Cardiac muscle cell (in vitro differentiated cells and primary cell): ENCODE results near the gene SERPINI1. TPM values are rescaled to one million over a fixed set of nuclear protein-coding genes. Genes with fewer than 3 reads are reported as not detected.
A peak's percentile ranks its signal among the peaks of the same experiment; 100 is the strongest.

Source experiments
- DNase-seq, 2 donors: peaks; one replicate each; pipeline versions ENCODE4 v3.0.0 to v3.0.0-alpha.2; 2010 to 2017; ENCODE audit warnings: low read depth in 1 of 2, low spot score in 1 of 2
- H3K27ac ChIP-seq: fragments of 200-600 bp; sonication (generic); 2 replicates; pipeline ENCODE4 v1.5.1; 2016
- H3K27me3 ChIP-seq: fragments of 200-600 bp; sonication (generic); 2 replicates; pipeline ENCODE4 v1.6.0; 2016; ENCODE audit warnings: control low read depth
- H3K36me3 ChIP-seq: fragments of 200-600 bp; sonication (generic); 2 replicates; pipeline ENCODE4 v1.5.1; 2016; ENCODE audit warnings: control low read depth
- H3K4me1 ChIP-seq: fragments of 200-600 bp; sonication (generic); 2 replicates; pipeline ENCODE4 v1.8.1; 2017; ENCODE audit warnings: low read depth, mild to moderate bottlenecking, mixed run types
- H3K4me3 ChIP-seq: fragments of 200-600 bp; sonication (generic); 2 replicates; pipeline ENCODE4 v1.5.1; 2016; ENCODE audit warnings: mild to moderate bottlenecking
- H3K9me3 ChIP-seq: fragments of 200-600 bp; sonication (generic); 2 replicates; pipeline ENCODE4 v1.5.1; 2017; ENCODE audit warnings: low read depth, mild to moderate bottlenecking, control low read depth
- CTCF ChIP-seq: IDR thresholded peaks from 2 replicates; pipeline ENCODE4 v1.5.1; 2012; ENCODE audit warnings: low read depth, mild to moderate bottlenecking, low read length
- polyA plus RNA-seq: library from polyadenylated mRNA; unstranded; fragments of >200 nt; fragmentation: Nextera tagmentation; extraction: Ambion mirVana; gene quantifications from 2 replicates; pipeline ENCODE4 v1.2.1, GENCODE V29; 2016
- total RNA-seq: library from RNA; depleted of rRNA; stranded (reverse); fragments of >200 nt; gene quantifications from 2 replicates; pipeline ENCODE4 v1.2.3, GENCODE V29; 2016

Gene SERPINI1
- total and polyA plus RNA-seq, 2 experiments from 2014 or later = 23.9 to 117 TPM

GRCh38 chr3:167714871-167715270 is 20.6 kb upstream of the SERPINI1 start:
- TF ChIP-seq CTCF = no peak
- peaks cover 16% of the 10 kb centered on the region for H3K36me3 ChIP-seq
- H3K4me3 ChIP-seq = no peak overlapping the region
- H3K27me3 ChIP-seq = no peaks in the 10 kb centered on the region
- DNase-seq = no peak
- no peaks in the 10 kb centered on the region for H3K4me1 ChIP-seq
- H3K27ac ChIP-seq = no peak overlapping the region
- no peaks in the 10 kb centered on the region for H3K9me3 ChIP-seq

- no peaks in the 10 kb centered on the region for H3K4me1 ChIP-seq
- TF ChIP-seq CTCF = no peak
- no peaks in the 10 kb centered on the region for H3K9me3 ChIP-seq
- no peaks in the 10 kb centered on the region for H3K27me3 ChIP-seq
- peaks cover 16% of the 10 kb centered on the region for H3K36me3 ChIP-seq
- no peak overlapping the region for H3K27ac ChIP-seq
- no peak overlapping the region for H3K4me3 ChIP-seq
- DNase-seq = no peak
Observed at GRCh38 chr3:167716920-167717319, 18.6 kb upstream of the SERPINI1 start.

- H3K4me1 ChIP-seq = no peaks in the 10 kb centered on the region
Observed at GRCh38 chr3:167718582-167718981, 16.9 kb upstream of the SERPINI1 start.

GRCh38 chr3:167723025-167723512 is 12.5 kb upstream of the SERPINI1 start:
- Histone ChIP-seq H3K9me3 (no peaks in the 10 kb centered on the region), H3K4me3 (no peak overlapping the region), H3K27ac (no peak overlapping the region), H3K27me3 (no peaks in the 10 kb centered on the region), H3K4me1 (peaks cover 3% of the 10 kb centered on the region), H3K36me3 (peaks cover 16% of the 10 kb centered on the region)
- no peak for TF ChIP-seq CTCF
- DNase-seq = no peak

More at GRCh38 chr3:167718582-167718981, 16.9 kb upstream of the SERPINI1 start:
- TF ChIP-seq CTCF = no peak
- no peak overlapping the region for H3K27ac ChIP-seq
- H3K4me3 ChIP-seq = no peak overlapping the region
- H3K27me3 ChIP-seq = no peaks in the 10 kb centered on the region
- no peak for DNase-seq
- peaks cover 16% of the 10 kb centered on the region for H3K36me3 ChIP-seq
- H3K9me3 ChIP-seq = no peaks in the 10 kb centered on the region

- Histone ChIP-seq H3K36me3 (peaks cover 8% of the 10 kb centered on the region), H3K4me1 (peaks cover 11% of the 10 kb centered on the region), H3K4me3 (no peak overlapping the region), H3K9me3 (no peaks in the 10 kb centered on the region), H3K27me3 (no peaks in the 10 kb centered on the region), H3K27ac (peak overlapping the region; percentile 47)
- no peak for DNase-seq
- TF ChIP-seq CTCF = no peak
Observed at GRCh38 chr3:167723872-167724271, 11.6 kb upstream of the SERPINI1 start.
